K562 (cell line): Measurements from ENCODE around the gene CDK5R2.
A peak's percentile ranks its signal among the peaks of the same experiment; 100 is the strongest.

Experiments
- HDAC2 ChIP-seq: fragments of 450-650 bp; IDR thresholded peaks from 2 replicates; pipeline ENCODE4 v1.6.1; 2016; ENCODE audit warnings: mild to moderate bottlenecking
- KDM4B ChIP-seq, 2 experiments: fragments of 450-650 bp in 1 of 2; sonication (generic) in 1 of 2; IDR thresholded peaks; 2 replicates each; pipeline ENCODE4 v1.6.1; 2016 to 2017; ENCODE audit warnings: borderline replicate concordance in 2 of 2, antibody characterized with exemption in 1 of 2, low read depth in 1 of 2, mild to moderate bottlenecking in 1 of 2
- PTBP1 ChIP-seq: fragments of 200-400 bp; formaldehyde crosslinking; IDR thresholded peaks from 2 replicates; pipeline ENCODE4 v1.6.1; 2017; ENCODE audit warnings: low read depth, low read length
- UBTF ChIP-seq, 2 experiments: IDR thresholded peaks; 2 replicates each; pipeline ENCODE4 v1.6.1; 2012; ENCODE audit warnings: improper control_type of control experiment in 2 of 2, low read depth in 2 of 2, low read length in 2 of 2, borderline replicate concordance in 1 of 2
- TF ChIP-seq, protein P1 (sequence below): fragments of 450-650 bp; IDR thresholded peaks from 2 replicates; pipeline ENCODE4 v1.6.1; 2016
- TF ChIP-seq, protein P2 (sequence below), 3 experiments: IDR thresholded peaks in 2 of 3; conservative IDR thresholded peaks in 1 of 3; 2 replicates each; pipeline ENCODE4 v1.5.1; 2011 to 2012; ENCODE audit warnings: low read length in 3 of 3, mild to moderate bottlenecking in 3 of 3, control low read depth in 2 of 3, improper control_type of control experiment in 1 of 3, inconsistent platforms in 1 of 3, low read depth in 1 of 3, mixed read lengths in 1 of 3, moderate library complexity in 1 of 3; ENCODE audit not compliant: insufficient read depth in 2 of 3

- TF ChIP-seq PTBP1 (no peak), HDAC2 (no peak), KDM4B (IDR thresholded peaks at IDR 0.05; ENCODE audit: borderline replicate concordance in 2 of 2, low read depth in 1 of 2) (no peak), UBTF (IDR thresholded peaks at IDR 0.05; ENCODE audit: borderline replicate concordance in 1 of 2, low read depth in 2 of 2, low read length in 2 of 2) (no peak)
- TF ChIP-seq, protein P1, sequence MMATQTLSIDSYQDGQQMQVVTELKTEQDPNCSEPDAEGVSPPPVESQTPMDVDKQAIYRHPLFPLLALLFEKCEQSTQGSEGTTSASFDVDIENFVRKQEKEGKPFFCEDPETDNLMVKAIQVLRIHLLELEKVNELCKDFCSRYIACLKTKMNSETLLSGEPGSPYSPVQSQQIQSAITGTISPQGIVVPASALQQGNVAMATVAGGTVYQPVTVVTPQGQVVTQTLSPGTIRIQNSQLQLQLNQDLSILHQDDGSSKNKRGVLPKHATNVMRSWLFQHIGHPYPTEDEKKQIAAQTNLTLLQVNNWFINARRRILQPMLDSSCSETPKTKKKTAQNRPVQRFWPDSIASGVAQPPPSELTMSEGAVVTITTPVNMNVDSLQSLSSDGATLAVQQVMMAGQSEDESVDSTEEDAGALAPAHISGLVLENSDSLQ: no peak
- TF ChIP-seq, protein P2, sequence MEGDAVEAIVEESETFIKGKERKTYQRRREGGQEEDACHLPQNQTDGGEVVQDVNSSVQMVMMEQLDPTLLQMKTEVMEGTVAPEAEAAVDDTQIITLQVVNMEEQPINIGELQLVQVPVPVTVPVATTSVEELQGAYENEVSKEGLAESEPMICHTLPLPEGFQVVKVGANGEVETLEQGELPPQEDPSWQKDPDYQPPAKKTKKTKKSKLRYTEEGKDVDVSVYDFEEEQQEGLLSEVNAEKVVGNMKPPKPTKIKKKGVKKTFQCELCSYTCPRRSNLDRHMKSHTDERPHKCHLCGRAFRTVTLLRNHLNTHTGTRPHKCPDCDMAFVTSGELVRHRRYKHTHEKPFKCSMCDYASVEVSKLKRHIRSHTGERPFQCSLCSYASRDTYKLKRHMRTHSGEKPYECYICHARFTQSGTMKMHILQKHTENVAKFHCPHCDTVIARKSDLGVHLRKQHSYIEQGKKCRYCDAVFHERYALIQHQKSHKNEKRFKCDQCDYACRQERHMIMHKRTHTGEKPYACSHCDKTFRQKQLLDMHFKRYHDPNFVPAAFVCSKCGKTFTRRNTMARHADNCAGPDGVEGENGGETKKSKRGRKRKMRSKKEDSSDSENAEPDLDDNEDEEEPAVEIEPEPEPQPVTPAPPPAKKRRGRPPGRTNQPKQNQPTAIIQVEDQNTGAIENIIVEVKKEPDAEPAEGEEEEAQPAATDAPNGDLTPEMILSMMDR (IDR thresholded peaks at IDR 0.05 in 2 of 3, conservative IDR thresholded peaks at IDR 0.05 in 1 of 3; ENCODE audit: insufficient read depth in 2 of 3, low read depth in 1 of 3, low read length in 3 of 3): peak; percentile 72 to 92 (median 91)
Observed at GRCh38 chr2:218979846-218980734, 20.6 kb downstream of the CDK5R2 start.
